GM19328 (cell line): ENCODE data around the gene CFDP1.

Experiments
- ATAC-seq: cut with Tn5 transposase; IDR thresholded peaks from one replicate; pipeline ENCODE4 v1.9.1; 2021; ENCODE audit warnings: mild to moderate bottlenecking, moderate library complexity; ENCODE audit not compliant: unreplicated experiment

CFDP1 gene

GRCh38 chr16:75415169-75415905, 18.0 kb downstream of the CFDP1 start:
- ATAC-seq: no peak

- no peak for ATAC-seq
These were observed 19.4 kb downstream of the CFDP1 start for GRCh38 chr16:75413951-75414350.

- no peak for ATAC-seq
These were observed 26.4 kb downstream of the CFDP1 start for GRCh38 chr16:75406943-75407342.

- ATAC-seq: no peak
These were observed 30.4 kb downstream of the CFDP1 start for GRCh38 chr16:75402821-75403475.

DNA sequence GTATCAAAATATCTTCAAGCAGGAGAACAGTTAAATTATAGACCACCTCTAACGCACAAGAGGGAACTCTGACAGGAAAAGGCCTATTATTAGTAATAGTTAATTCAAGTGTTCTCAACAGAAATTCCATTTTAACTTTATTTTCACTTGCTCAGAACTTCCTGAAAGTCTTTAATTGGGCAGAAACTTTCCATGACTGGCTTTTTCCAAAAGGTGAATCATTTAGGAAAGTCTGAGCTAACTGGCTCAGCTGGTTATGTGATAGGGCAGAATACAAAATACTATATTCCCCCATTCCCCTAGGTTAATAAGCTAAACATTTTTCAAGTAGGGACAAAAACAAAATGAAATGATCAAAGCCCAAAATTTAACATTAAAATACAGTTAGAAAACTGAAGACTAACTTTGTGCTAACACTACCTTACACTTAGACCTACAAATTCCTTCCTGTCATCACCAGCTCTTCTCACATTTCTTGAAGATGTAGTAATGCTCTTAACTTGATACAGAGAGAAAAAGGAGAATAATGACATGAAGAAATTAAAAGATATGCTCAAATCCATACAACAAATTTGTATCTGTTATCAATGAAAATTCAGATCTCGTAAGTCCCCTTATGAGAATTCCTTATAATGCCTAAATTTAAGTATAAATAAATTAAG, 31.0 kb downstream of the CFDP1 start:
- no peak for ATAC-seq

DNA sequence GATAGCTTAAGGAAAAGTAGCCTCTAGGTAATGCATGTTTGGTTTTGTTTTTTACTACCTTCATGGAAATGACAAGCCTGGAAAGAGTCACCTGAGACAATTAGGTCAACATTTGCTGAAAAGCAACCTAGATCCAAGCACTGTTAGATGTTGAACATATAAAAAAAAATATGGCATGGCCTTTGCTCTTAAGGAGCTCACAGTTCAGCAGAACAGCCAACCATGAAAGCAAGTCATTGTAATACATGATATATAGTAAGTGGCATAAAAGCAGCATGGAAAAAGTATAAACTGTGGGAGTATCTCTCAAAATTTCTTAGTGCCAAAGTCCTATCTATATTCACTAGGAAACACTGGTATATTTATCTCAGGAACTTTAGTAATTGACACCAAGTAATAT, 31.6 kb downstream of the CFDP1 start:
- no peak for ATAC-seq

DNA sequence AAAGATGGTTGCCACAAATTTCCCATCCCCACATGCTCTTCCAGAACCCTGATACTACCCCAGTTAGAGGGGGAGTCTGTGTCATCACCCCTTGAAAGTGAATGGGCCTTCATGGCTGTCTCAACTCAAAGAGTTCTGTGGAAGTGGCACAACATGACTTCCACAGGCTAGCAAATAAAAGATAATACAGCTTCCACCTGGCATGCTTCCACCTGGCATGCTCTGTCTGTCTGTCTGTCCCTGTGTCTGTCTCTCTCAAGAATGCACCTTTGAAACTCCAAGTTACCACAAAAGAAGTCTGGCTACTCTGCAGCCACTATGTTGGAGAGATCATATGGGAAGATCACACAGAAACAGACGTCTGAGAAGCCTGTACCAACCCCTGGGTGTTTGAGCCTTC, 35.0 kb downstream of the CFDP1 start:
- no peak for ATAC-seq

DNA sequence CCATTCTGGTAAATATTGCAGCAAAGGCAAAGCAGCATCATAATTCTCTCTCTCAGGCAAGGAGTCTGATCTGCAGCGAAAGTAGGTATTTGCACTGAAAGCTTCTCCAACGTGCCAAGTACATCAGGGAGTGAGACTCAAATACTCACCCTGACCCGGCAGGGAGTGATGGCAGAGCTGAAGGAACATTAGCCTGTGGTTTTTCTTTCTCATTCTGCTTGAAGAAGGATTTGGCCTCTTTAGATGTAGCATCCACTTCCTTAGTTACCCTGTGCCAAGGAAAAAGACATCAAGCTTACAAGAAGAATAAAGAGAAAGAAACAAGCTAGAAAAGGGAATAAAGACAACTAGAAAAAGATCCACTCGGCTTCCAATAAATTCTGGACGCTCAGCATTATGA, 38.4 kb downstream of the CFDP1 start:
- no peak for ATAC-seq

DNA sequence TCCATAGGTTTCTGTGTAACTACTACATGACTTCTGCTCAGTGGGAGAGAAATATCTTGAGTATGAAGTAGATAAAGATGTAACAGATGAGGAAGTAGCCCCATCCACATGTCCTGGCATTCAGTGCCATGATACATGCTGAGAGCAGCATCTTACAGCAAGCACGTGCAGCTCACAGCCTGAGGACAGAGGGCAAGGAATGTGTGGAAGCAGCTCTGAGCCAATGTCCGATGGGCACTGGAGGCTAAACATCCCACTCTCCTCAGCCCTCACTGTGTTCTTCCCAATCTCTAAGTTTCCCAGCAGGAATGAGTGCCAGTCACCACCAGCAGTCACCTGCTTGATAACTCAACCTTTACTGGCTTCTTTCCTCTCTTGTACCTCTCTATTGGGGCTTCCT, 40.4 kb downstream of the CFDP1 start:
- ATAC-seq: no peak

DNA sequence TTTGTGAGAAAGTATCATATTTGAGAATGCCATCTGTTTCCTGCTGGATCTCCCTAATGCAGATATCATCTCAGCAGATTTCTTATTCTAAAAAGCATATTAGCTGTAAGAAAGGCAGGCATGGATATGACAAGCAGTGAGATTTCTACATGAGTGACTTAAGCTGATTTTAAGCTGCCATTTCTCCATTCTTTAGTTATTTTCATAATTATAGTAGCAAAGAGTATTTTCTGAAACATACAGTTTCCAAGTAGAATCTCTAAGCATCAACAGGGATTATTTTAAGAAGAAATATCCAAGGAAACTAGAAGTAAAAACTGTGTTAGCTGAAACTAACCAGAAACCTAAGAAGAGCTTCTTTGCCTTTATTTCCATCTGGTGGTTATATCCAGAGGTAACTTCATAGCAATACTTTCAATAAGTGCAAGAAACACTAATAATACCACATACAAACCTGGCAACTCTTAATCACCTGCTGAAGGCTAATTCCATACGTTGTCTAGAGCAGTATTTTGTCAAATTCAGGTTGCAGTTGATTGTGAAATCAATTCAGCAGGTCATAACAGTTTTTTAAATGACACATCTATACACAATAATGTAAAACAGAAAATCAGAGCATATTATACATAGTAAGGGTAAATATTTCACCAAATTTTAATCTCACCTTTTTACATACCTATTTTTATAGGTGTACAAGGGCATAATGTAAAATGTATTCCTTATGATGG, 42.2 kb downstream of the CFDP1 start:
- ATAC-seq: no peak

DNA sequence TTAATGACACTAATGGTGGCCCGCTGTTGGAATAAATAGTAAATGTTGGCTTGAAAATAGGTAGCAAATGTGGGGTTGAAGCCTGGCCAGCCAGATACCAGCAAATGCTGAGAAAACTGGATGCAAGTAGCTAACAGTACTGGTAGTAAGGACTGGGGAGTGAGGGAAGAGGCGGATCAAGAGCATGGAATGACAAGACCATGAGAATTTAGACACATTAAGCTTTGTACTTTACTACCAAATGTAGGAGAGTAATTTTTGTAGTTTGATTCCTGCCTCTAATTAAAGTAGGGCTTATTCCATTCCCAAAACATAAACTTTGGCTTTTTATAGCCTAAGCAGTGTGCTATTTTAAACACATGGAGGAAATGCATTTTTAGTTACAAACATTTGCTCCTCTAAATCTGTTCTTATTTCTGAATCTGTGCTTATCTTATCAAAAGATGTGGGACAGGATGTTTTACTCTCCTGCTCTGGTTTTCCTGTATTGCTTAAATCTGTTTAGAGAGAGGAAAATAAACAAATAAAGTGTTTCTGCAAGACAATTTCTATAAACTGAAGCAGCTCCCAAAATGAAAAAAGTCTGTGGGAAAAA, 44.1 kb downstream of the CFDP1 start:
- no peak for ATAC-seq

DNA sequence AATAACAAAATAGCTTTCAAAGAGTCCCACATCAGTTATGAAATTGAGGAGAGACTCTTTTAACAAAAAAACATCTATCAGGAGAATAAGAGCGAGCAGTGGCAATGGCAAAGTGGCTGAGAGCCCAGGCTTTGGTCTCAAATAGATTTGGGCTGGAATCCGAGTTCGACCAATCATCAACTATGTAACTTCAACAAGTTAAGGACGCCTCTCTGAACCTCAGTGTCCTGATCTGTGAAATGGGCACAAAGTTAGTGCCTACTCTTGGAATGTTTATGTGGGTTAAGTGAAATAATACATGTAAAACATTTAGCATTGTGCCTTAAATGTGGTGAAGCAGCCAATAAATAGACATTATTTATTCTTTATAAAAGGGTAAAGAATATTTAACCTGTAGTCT, 45.4 kb downstream of the CFDP1 start:
- ATAC-seq: no peak

DNA sequence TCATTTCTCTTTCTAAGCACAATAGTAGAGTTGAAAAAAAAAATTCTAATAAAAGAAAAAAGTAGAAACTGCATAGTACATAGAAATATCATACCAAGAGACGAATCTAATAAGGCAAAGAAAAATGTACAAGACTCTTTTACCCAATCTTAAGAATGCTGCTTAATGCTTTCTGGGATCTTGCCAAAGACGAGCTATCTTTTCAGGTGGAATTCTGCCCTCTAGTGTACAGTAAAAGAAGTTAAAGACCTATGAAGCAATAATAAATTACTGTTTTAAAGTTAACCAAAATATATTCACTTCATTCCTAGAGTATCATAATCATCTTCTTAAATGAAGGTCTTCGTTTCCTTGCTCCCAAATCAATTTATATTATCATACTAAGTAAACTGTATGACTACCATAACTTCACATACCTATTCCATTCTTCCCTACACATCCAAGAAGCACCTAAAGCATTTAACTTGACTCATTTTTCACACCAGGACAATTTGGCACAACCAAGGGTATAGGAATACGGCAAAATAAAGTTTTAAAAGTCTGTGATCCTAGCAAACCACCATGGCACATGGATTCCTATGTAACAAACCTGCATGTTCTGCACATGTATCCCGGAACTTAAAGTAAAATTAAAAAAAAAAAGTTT, 47.7 kb downstream of the CFDP1 start:
- ATAC-seq: no peak

- ATAC-seq: no peak
These were observed 50.2 kb downstream of the CFDP1 start for GRCh38 chr16:75383141-75383540.

DNA sequence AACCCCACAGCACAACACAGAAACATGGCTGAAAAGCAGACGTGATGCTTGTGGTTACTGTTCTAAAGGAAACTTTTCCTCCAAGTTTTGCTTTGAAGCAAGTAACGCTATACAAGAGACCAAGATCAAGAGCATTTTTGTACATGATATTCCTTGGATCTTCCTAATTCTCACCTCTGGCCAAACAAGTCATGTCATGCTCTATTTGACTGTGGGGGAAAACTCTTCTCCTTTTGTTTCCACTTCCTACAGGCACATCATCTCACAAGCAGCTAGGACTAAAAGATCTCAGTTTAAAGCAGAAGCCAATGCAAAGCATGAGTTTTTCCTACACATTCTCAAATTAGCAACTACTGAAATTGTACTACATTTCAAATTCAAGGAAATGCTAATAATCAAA, 50.7 kb downstream of the CFDP1 start:
- no peak for ATAC-seq

DNA sequence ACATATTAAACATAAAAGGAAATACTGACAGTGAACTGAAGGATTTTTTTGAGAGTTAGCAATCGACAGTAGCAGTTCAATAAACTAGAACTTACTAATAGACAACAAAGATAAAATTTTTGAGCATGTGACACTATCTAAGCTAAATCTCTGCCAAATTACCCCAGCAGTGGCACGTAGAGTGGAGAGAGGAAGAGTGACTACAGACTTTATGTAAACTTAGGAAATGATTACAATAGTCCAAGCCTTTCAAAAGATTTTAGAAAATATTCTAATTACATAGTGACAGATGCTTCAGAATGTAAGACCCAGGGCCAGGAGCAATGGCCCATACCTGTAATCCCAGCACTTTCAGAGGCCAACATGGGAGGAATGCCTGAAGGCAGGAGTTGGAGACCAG, 52.4 kb downstream of the CFDP1 start:
- no peak for ATAC-seq

GRCh38 chr16:75379911-75380847, 53.1 kb downstream of the CFDP1 start:
- ATAC-seq: peak; percentile 66

DNA sequence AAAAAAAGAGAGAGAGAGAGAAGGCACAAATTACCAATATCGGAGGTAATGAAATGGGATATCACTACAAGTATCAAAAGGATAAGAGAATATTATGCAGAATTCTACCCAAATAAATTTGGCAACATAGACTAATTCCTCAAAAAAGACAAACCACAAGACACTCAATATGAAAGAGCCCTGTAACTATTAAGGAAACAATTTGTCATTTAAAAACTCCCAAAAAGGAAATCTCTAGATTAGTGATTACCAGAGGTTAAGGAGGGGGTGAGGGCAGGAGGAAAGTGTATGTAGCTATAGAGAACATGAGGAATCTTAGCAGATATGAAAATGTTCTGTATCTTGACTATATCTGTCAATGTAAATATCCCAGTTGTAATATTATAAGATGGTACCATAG, 54.0 kb downstream of the CFDP1 start:
- peak; percentile 43 for ATAC-seq

DNA sequence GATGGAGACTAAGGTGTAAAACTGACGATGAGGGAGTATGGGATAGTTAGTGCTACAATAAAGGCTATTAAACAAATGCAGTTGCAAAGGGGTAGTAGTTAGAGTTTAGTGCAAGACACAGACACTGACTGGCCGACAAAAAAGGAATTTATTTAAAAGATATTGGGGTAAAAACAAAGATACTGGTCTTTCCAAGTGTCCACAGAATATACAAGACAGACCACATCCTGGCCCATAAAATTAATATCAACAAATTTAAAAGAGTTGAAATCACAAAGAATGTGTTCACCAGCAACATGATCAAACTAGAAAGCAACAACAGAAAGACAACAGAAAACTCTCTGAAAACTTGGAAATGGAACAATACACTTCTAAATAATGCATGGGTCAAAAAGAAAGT, 54.7 kb downstream of the CFDP1 start:
- ATAC-seq: no peak
